GM13977 (cell line): ENCODE data around the gene ENPP5.

Experiments used
- DNase-seq: peaks from one replicate; pipeline ENCODE4 v3.0.0; 2012; ENCODE audit warnings: low spot score
- CTCF ChIP-seq: IDR thresholded peaks from 2 replicates; pipeline ENCODE4 v1.5.1; 2012; ENCODE audit warnings: mild to moderate bottlenecking, control low read depth; ENCODE audit not compliant: insufficient read depth; ENCODE audit errors: extremely low read depth, missing control alignments
- in situ Hi-C: fragments of 300-500 bp; cut with MboI; formaldehyde crosslinking; loops from one replicate; pipeline ENCODE4 v1.12.0; 2022; ENCODE audit warnings: low sequenced_read_pairs, low pct_unique_long_range_greater_than_20kb, mixed read lengths, inconsistent platforms; ENCODE audit not compliant: unreplicated experiment

The ENPP5 gene

GRCh38 chr6:46118836-46119235, 51.9 kb downstream of the ENPP5 start:
- TF ChIP-seq CTCF, result no peak
- DNase-seq, result no peak
- in situ Hi-C loops, result no loop called here

GRCh38 chr6:46118157-46118556, 52.6 kb downstream of the ENPP5 start:
- in situ Hi-C loops, result no loop called here
- no peak for TF ChIP-seq CTCF
- no peak for DNase-seq

DNA sequence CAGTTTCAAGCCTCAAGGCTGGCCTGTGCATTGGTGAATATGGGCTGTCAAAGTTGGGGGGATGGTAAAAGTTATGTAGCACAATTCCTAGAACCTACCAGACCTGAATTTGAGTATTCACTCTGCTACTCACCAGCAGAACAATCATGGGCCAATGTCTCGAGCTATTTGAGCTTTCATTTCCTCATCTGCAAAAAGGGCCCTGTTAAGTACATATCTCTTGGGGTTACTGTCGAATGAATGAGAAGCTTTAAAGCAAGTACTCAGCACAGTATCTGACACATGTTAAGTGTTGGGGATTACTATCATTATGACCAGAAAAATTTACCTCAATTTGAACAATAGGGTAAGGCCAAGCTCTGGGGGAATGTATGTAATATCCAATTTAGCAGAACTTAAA, 54.5 kb downstream of the ENPP5 start:
- in situ Hi-C loops, result no loop called here
- no peak for TF ChIP-seq CTCF
- DNase-seq, result no peak

DNA sequence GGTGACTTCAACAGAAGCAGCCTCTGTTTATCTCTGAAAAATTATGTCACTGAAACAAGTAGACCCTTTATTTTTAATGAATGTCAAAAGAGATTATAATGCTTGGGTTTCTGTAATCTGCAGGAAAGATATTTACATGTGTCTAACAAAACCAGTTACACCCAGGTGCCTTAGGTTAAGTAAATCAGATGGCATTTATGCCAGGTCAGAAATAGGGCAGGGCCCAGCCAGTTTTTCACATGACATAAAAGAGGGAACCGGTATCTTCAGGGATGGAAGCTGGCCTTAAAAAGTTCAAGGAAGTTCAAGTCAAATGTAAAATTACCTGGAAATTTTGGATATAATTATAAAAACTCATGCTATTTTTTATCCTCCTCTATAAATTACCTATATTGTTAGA, 55.1 kb downstream of the ENPP5 start:
- TF ChIP-seq CTCF, result no peak
- in situ Hi-C loops, result no loop called here
- no peak for DNase-seq

- TF ChIP-seq CTCF, result no peak
- in situ Hi-C loops, result no loop called here
- DNase-seq, result no peak
Measured at GRCh38 chr6:46113370-46113769, 57.4 kb downstream of the ENPP5 start.
